ENCODE data around the gene LCAT.

LCAT gene, protein sequence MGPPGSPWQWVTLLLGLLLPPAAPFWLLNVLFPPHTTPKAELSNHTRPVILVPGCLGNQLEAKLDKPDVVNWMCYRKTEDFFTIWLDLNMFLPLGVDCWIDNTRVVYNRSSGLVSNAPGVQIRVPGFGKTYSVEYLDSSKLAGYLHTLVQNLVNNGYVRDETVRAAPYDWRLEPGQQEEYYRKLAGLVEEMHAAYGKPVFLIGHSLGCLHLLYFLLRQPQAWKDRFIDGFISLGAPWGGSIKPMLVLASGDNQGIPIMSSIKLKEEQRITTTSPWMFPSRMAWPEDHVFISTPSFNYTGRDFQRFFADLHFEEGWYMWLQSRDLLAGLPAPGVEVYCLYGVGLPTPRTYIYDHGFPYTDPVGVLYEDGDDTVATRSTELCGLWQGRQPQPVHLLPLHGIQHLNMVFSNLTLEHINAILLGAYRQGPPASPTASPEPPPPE

DNA sequence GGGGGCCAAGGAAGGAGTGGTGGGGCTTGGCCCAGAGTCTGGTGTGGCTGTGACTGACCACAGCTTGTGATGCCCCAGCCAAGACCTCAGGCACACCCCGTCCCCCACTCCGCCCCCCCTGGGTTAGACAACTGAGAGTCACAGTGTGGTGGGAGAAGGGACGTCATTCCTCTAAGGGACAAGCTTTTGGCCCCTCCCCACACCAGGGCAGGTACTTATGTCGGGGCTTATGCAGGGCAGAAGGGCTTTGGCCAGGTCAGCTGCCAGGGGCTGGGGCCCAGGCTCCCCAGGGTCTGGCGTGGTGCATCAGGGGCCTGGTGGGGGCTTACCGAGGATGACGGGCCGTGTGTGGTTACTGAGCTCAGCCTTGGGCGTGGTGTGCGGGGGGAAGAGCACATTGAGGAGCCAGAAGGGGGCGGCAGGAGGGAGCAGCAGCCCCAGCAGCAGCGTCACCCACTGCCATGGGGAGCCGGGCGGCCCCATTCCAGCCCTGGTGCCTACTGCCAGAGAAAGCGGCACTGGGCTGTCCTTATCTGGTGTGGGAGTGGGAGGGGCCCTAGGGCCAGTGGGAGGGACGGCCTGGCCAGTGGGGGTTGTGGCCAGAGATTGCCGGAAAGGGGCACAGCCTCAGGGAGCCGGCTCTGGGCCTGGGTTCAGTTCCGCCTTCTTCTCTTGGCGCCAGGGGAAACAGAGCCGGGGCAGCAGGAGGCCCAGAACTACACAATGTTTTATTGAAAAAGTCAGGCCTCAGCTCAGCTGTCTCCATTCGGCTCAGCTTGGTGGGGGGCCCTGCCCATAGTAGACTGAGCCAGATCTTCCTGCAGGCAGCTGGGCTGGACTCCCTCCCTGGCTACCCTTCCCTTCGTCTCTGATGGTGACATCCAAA lies at the start of gene LCAT:
TSS of gene LCAT (minus strand) at position 502 of the 886 bp plus-strand sequence. CDS start at position 483, 19 bp downstream.
- in situ Hi-C loops (cut with HindIII; ENCODE audit: low pct_unique_long_range_greater_than_20kb, low sequenced_read_pairs) = no loop called here
- no peak for TF ChIP-seq JUND (IDR thresholded peaks at IDR 0.05; ENCODE audit: low read depth)
- DNase-seq (ENCODE audit: low read depth in 1 of 2, low spot score in 1 of 2) = no peak

DNA sequence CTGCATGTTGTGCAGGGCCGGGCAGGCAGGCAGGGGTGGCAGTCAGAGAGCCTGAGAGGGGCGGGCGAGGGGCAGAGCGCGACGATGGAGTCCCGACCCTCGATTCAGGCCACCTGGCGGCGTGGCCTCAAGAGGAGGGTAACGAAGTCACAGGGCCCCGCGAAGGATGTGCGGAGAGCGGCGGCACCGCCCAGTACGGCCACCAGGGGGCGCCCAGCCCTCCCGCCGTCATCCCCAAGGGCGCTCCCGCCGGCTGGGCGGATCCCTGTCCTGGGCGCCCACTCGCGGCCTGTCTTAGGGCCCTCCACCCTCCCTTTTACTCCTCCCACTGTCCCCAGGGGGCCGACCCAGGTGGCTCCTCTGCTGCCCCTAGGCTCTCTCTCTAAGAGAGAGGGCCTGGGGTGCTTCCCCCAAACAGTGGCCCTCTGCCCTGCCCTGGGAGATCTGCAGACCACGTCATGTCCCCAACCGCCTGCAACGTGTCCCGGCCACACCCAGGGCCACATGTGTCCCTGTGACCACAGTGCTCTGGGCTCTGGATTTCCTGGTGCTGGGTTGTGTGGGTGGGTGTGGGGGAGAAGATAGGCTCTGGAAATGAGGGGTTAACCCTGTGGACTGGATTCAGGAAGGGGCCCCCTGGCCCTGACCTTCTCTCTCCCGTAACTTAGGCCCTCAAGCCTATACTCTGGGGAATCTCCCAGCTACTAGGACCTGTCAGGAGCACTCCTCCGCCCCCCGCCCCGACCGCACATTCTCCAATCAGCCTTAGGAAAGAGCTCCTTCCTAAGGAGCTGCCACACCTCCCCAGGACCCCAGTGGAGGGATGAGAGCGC lies 49.5 kb upstream of the LCAT start:
- DNase-seq (ENCODE audit: low read depth in 1 of 2, low spot score in 1 of 2) = peak; percentile 74 to 77
- in situ Hi-C loops (cut with HindIII; ENCODE audit: low pct_unique_long_range_greater_than_20kb, low sequenced_read_pairs) = no loop called here
- no peak for TF ChIP-seq JUND (IDR thresholded peaks at IDR 0.05; ENCODE audit: low read depth)

- in situ Hi-C loops (cut with HindIII; ENCODE audit: low pct_unique_long_range_greater_than_20kb, low sequenced_read_pairs) = no loop called here
- no peak for DNase-seq (ENCODE audit: low read depth in 1 of 2, low spot score in 1 of 2)
- no peak for TF ChIP-seq JUND (IDR thresholded peaks at IDR 0.05; ENCODE audit: low read depth)
Measured at GRCh38 chr16:67992661-67993206, 48.8 kb upstream of the LCAT start.

GRCh38 chr16:67990018-67990386 lies 46.1 kb upstream of the LCAT start:
- in situ Hi-C loops (cut with HindIII; ENCODE audit: low pct_unique_long_range_greater_than_20kb, low sequenced_read_pairs) = no loop called here
- no peak for TF ChIP-seq JUND (IDR thresholded peaks at IDR 0.05; ENCODE audit: low read depth)

DNA sequence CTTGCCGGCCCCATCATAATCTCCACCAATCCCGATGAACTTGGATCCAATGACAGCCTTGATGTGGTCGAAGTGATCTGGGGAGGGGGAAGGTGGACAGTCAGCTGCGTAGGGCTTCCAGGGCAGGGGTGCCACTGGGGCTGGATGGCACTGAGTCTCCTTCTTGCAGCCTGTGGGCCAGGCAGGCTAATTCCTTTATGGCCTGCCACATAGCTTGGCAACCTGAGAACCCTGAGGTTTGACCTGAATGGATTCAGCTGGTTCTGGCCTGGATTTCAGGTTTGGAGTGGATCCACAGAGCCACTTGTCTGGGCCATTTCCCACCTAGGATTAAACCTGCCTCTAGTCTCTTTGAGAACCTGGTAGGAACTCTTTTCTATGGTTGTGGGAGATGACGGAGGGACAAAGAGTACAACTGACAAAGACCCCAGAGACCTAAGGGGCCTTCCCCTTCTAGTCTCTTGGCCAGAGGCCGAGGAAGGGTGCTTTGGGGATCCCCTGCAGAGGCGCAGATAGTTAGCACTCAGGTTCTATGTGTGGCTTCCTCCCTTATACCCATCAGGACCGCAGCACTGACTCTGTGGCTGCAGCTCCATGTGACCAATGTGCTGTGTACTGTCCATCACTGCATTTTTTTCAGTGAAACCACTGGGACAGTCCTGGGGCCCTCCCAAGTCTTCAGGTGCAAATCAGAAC lies 45.5 kb upstream of the LCAT start:
- in situ Hi-C loops (cut with HindIII; ENCODE audit: low pct_unique_long_range_greater_than_20kb, low sequenced_read_pairs) = no loop called here
- no peak for DNase-seq (ENCODE audit: low read depth in 1 of 2, low spot score in 1 of 2)
- no peak for TF ChIP-seq JUND (IDR thresholded peaks at IDR 0.05; ENCODE audit: low read depth)

More at GRCh38 chr16:67990018-67990386, 46.1 kb upstream of the LCAT start:
- DNase-seq (ENCODE audit: low read depth in 1 of 2, low spot score in 1 of 2) = no peak

GRCh38 chr16:67988675-67989074 lies 44.8 kb upstream of the LCAT start:
- in situ Hi-C loops (cut with HindIII; ENCODE audit: low pct_unique_long_range_greater_than_20kb, low sequenced_read_pairs) = no loop called here
- DNase-seq (ENCODE audit: low read depth in 1 of 2, low spot score in 1 of 2) = no peak

GRCh38 chr16:67987460-67988160 lies 43.7 kb upstream of the LCAT start:
- no peak for TF ChIP-seq JUND (IDR thresholded peaks at IDR 0.05; ENCODE audit: low read depth)
- in situ Hi-C loops (cut with HindIII; ENCODE audit: low pct_unique_long_range_greater_than_20kb, low sequenced_read_pairs) = no loop called here
- DNase-seq (ENCODE audit: low read depth in 1 of 2, low spot score in 1 of 2) = no peak

More at GRCh38 chr16:67988675-67989074, 44.8 kb upstream of the LCAT start:
- TF ChIP-seq JUND (IDR thresholded peaks at IDR 0.05; ENCODE audit: low read depth) = no peak

DNA sequence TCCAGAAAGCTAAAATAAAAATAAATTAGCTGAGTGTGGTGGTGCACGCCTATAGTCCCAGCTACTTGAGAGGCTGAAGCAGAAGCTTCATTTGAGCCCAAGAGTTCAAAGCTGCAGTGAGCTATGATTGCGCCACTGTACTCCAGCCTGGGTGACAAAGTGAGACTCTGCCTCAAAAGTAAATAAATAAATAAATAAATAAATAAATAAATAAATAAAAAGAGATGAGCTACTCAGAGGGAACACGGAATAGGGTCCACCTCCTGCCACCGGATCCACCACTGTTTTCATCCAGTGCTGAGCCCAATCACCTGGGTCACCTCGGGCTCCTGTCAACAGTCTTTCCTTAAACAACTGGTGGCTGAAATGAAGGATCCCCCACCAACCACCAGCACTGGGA lies 43.0 kb upstream of the LCAT start:
- no peak for DNase-seq (ENCODE audit: low read depth in 1 of 2, low spot score in 1 of 2)
- in situ Hi-C loops (cut with HindIII; ENCODE audit: low pct_unique_long_range_greater_than_20kb, low sequenced_read_pairs) = no loop called here
- TF ChIP-seq JUND (IDR thresholded peaks at IDR 0.05; ENCODE audit: low read depth) = no peak

- in situ Hi-C loops (cut with HindIII; ENCODE audit: low pct_unique_long_range_greater_than_20kb, low sequenced_read_pairs) = no loop called here
- DNase-seq (ENCODE audit: low read depth in 1 of 2, low spot score in 1 of 2) = no peak
- TF ChIP-seq JUND (IDR thresholded peaks at IDR 0.05; ENCODE audit: low read depth) = no peak
Measured at GRCh38 chr16:67982011-67982696, 38.2 kb upstream of the LCAT start.

DNA sequence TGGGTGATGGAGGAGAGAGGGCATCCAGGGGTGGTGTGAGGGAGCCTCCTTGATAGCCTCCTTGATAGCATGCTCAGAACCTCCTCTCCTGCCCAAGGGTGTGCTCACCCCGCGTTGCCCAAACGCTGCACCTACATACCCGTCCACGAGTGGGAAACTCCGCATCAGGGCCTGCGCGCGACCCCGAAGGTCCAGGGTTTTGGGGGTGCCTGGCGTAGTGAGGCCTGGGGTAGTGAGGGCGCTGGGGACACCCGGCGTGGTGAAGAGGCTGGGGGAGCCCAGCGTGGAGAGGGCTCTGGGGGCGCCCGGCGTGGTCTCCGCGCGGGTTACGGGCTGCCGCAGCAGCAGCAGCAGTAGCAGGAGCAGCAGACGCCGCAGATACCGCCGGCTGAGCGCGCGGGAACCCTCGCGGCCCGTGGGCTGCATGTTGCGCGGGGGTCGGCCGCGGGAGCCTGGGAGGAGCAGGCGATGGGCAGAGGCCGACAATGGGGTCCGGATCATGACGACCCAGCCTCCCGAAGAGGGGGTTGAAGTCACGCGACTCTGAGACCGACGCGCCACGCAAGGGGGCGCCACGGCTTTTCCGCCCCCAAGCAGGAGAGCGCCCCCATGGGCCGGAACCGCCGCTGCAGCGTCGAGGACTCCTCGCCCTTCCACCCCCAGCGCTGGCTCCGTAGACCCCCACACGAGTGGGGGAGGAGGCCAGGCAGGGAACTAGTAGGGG lies 36.2 kb upstream of the LCAT start, which contains the start of gene DPEP3:
TSS of gene DPEP3 (minus strand) at position 545 of the 724 bp plus-strand sequence. CDS start at position 426, 119 bp downstream.
- no peak for TF ChIP-seq JUND (IDR thresholded peaks at IDR 0.05; ENCODE audit: low read depth)
- in situ Hi-C loops (cut with HindIII; ENCODE audit: low pct_unique_long_range_greater_than_20kb, low sequenced_read_pairs) = no loop called here
- no peak for DNase-seq (ENCODE audit: low read depth in 1 of 2, low spot score in 1 of 2)
